HG03045 (cell line): ENCODE measurements around the gene CFAP47.
"Not testable (repeated sequence)": the region's sequence is repeated elsewhere in the genome, so short reads cannot be mapped to it uniquely, and the experiment has no call there.

Experiments used
- ATAC-seq: cut with Tn5 transposase; IDR thresholded peaks from one replicate; pipeline ENCODE4 v1.9.1; 2021; ENCODE audit warnings: mild to moderate bottlenecking, moderate library complexity; ENCODE audit not compliant: unreplicated experiment

CFAP47 gene

GRCh38 chrX:35919536-35920309 lies at the start of gene CFAP47:
Gene CFAP47 (plus strand): TSS chrX:35919734. CDS start chrX:35919800, 66 bp downstream.
- no peak for ATAC-seq

GRCh38 chrX:35880601-35881000 lies 38.9 kb upstream of the CFAP47 start:
- ATAC-seq: no peak

GRCh38 chrX:35886135-35886534 lies 33.4 kb upstream of the CFAP47 start:
- ATAC-seq: no peak

GRCh38 chrX:35890699-35891098 lies 28.8 kb upstream of the CFAP47 start:
- no peak for ATAC-seq

GRCh38 chrX:35986816-35987215 lies 67.3 kb downstream of the CFAP47 start:
- not testable (repeated sequence) for ATAC-seq

GRCh38 chrX:36007207-36007606 lies 87.7 kb downstream of the CFAP47 start:
- ATAC-seq: no peak

GRCh38 chrX:36019125-36019524 lies 99.6 kb downstream of the CFAP47 start:
- ATAC-seq: no peak

- no peak for ATAC-seq
These were observed 116.0 kb downstream of the CFAP47 start for GRCh38 chrX:36035550-36035949.

GRCh38 chrX:36062778-36063177 lies 143.2 kb downstream of the CFAP47 start:
- ATAC-seq: no peak

GRCh38 chrX:36071061-36071460 lies 151.5 kb downstream of the CFAP47 start:
- no peak for ATAC-seq

- not testable (repeated sequence) for ATAC-seq
These were observed 155.5 kb downstream of the CFAP47 start for GRCh38 chrX:36075009-36075408.

- no peak for ATAC-seq
These were observed 163.7 kb downstream of the CFAP47 start for GRCh38 chrX:36083256-36083655.

- ATAC-seq: no peak
These were observed 167.8 kb downstream of the CFAP47 start for GRCh38 chrX:36087366-36087765.

- ATAC-seq: not testable (repeated sequence)
These were observed 169.4 kb downstream of the CFAP47 start for GRCh38 chrX:36088939-36089338.

GRCh38 chrX:36102425-36102824 lies 182.9 kb downstream of the CFAP47 start:
- ATAC-seq: no peak

- no peak for ATAC-seq
These were observed 196.7 kb downstream of the CFAP47 start for GRCh38 chrX:36116222-36116621.

- no peak for ATAC-seq
These were observed 239.7 kb downstream of the CFAP47 start for GRCh38 chrX:36159254-36159653.

- no peak for ATAC-seq
These were observed 240.5 kb downstream of the CFAP47 start for GRCh38 chrX:36160081-36160480.

- ATAC-seq: no peak
These were observed 279.0 kb downstream of the CFAP47 start for GRCh38 chrX:36198575-36198974.

GRCh38 chrX:36199928-36200327 lies 280.4 kb downstream of the CFAP47 start:
- ATAC-seq: no peak

GRCh38 chrX:36214924-36215323 lies 295.4 kb downstream of the CFAP47 start:
- no peak for ATAC-seq

- no peak for ATAC-seq
These were observed 299.3 kb downstream of the CFAP47 start for GRCh38 chrX:36218801-36219200.
